ENCODE results near the gene F2. TPM values are rescaled to one million over a fixed set of nuclear protein-coding genes. Genes with fewer than 3 reads are reported as not detected.

The F2 gene
- total and polyA plus RNA-seq, 2 donors (not counting 1 experiment from before 2014, with no cell fraction given), result not detected

- Histone ChIP-seq H3K27me3 (replicated peaks in 1 of 4; ENCODE audit: control extremely low read depth in 1 of 4, control insufficient read depth in 3 of 4, insufficient read depth in 4 of 4, low read length in 3 of 4) (no peaks in the 10 kb centered on the region), H3K9ac (ENCODE audit: low read length) (no peak overlapping the region), H3K4me2 (replicated peaks; ENCODE audit: low read depth, low read length, poor library complexity, severe bottlenecking) (no peak overlapping the region), H4K20me1 (ENCODE audit: control insufficient read depth, insufficient read depth, low read length, poor library complexity, severe bottlenecking) (no peaks in the 10 kb centered on the region), H3K4me3 (ENCODE audit: control extremely low read depth in 1 of 5, extremely low read depth in 1 of 5, insufficient read depth in 1 of 5, low read depth in 2 of 5, low read length in 4 of 5) (no peak overlapping the region), H3K36me3 (replicated peaks in 1 of 2; ENCODE audit: control extremely low read depth in 1 of 2, control insufficient read depth in 1 of 2, extremely low read depth in 1 of 2, insufficient read depth in 2 of 2, low read length in 1 of 2) (no peaks in the 10 kb centered on the region), H2AFZ (ENCODE audit: insufficient read depth, low read depth, low read length, poor library complexity, severe bottlenecking) (no peak overlapping the region), H3K27ac (ENCODE audit: low read length in 2 of 2) (no peak overlapping the region), H3K4me1 (ENCODE audit: control insufficient read depth in 2 of 2, insufficient read depth in 2 of 2, low read length in 2 of 2) (no peaks in the 10 kb centered on the region), H3K9me3 (ENCODE audit: control extremely low read depth in 1 of 3, control insufficient read depth in 2 of 3, insufficient read depth in 1 of 3, low read length in 2 of 3) (no peaks in the 10 kb centered on the region), H3K79me2 (ENCODE audit: control insufficient read depth, insufficient read depth, low read length) (no peaks in the 10 kb centered on the region)
- ChIA-PET CTCF (no interaction called here), POLR2A (no interaction called here)
- Mint-ChIP-seq H3K4me3 (no peak overlapping the region), H3K27ac (no peak overlapping the region), H3K27me3 (no peaks in the 10 kb centered on the region), H3K9me3 (ENCODE audit: insufficient read depth) (no peaks in the 10 kb centered on the region), H3K4me1 (no peaks in the 10 kb centered on the region)
- WGBS (ENCODE audit: insufficient coverage), result 100% methylated on average over 1 of the region's 1 CpG
- intact Hi-C loops (cut with micrococcal nuclease), result no loop called here
- no peak for DNase-seq
- TF ChIP-seq CTCF (IDR thresholded peaks at IDR 0.05) (no peak), EZH2 (IDR thresholded peaks at IDR 0.05; ENCODE audit: borderline replicate concordance, insufficient read depth, low read depth, low read length, poor library complexity, severe bottlenecking) (no peak)
- ATAC-seq (ENCODE audit: low read depth), result no peak
These were observed 14.2 kb downstream of the F2 start for GRCh38 chr11:46733234-46733633.

- Mint-ChIP-seq H3K4me3 (no peak overlapping the region), H3K27ac (no peak overlapping the region), H3K27me3 (no peaks in the 10 kb centered on the region), H3K9me3 (ENCODE audit: insufficient read depth) (no peaks in the 10 kb centered on the region), H3K4me1 (no peaks in the 10 kb centered on the region)
- H4K20me1 ChIP-seq (ENCODE audit: control insufficient read depth, insufficient read depth, low read length, poor library complexity, severe bottlenecking), result no peaks in the 10 kb centered on the region
- DNase-seq (no peak), ATAC-seq (ENCODE audit: low read depth) (no peak)
- no peaks in the 10 kb centered on the region for H3K27me3 ChIP-seq (replicated peaks in 1 of 4; ENCODE audit: control extremely low read depth in 1 of 4, control insufficient read depth in 3 of 4, insufficient read depth in 4 of 4, low read length in 3 of 4)
- no peak overlapping the region for H3K9ac ChIP-seq (ENCODE audit: low read length)
- ChIA-PET CTCF (no interaction called here), POLR2A (no interaction called here)
- H3K27ac ChIP-seq (ENCODE audit: low read length in 2 of 2), result no peak overlapping the region
- no peaks in the 10 kb centered on the region for H3K4me1 ChIP-seq (ENCODE audit: control insufficient read depth in 2 of 2, insufficient read depth in 2 of 2, low read length in 2 of 2)
- no peak overlapping the region for H3K4me3 ChIP-seq (ENCODE audit: control extremely low read depth in 1 of 5, extremely low read depth in 1 of 5, insufficient read depth in 1 of 5, low read depth in 2 of 5, low read length in 4 of 5)
- no peaks in the 10 kb centered on the region for H3K9me3 ChIP-seq (ENCODE audit: control extremely low read depth in 1 of 3, control insufficient read depth in 2 of 3, insufficient read depth in 1 of 3, low read length in 2 of 3)
- no peak overlapping the region for H3K4me2 ChIP-seq (replicated peaks; ENCODE audit: low read depth, low read length, poor library complexity, severe bottlenecking)
- intact Hi-C loops (cut with micrococcal nuclease), result no loop called here
- H3K79me2 ChIP-seq (ENCODE audit: control insufficient read depth, insufficient read depth, low read length), result no peaks in the 10 kb centered on the region
- WGBS (ENCODE audit: insufficient coverage), result 80% methylated on average over 2 of the region's 7 CpGs
- peaks cover 0 to under 1% of the 10 kb centered on the region in 2 experiments for H3K36me3 ChIP-seq (replicated peaks in 1 of 2; ENCODE audit: control extremely low read depth in 1 of 2, control insufficient read depth in 1 of 2, extremely low read depth in 1 of 2, insufficient read depth in 2 of 2, low read length in 1 of 2)
- H2AFZ ChIP-seq (ENCODE audit: insufficient read depth, low read depth, low read length, poor library complexity, severe bottlenecking), result no peak overlapping the region
- TF ChIP-seq EZH2 (IDR thresholded peaks at IDR 0.05; ENCODE audit: borderline replicate concordance, insufficient read depth, low read depth, low read length, poor library complexity, severe bottlenecking), result no peak
- TF ChIP-seq CTCF (IDR thresholded peaks at IDR 0.05), result no peak
These were observed 17.1 kb downstream of the F2 start for GRCh38 chr11:46736146-46736545.

Data from B cell (primary cell).